ENCODE results near the gene NMRAL1. TPM values are rescaled to one million over a fixed set of nuclear protein-coding genes. Genes with fewer than 3 reads are reported as not detected.

Gene NMRAL1
- polyA plus RNA-seq, 1 of the 3 experiments (the other 2 are of a cell fraction), result 99.9 TPM

GRCh38 chr16:4510747-4511426 is 36.5 kb upstream of the NMRAL1 start:
- ChIA-PET CTCF (interaction anchor here (0.6 to 11.4 kb wide), 10 partner anchors 10 to 444 kb away, joined by 3 to 182 read pairs (median 4); no protein-coding TSS in a partner anchor), POLR2A (no interaction called here)
- Histone ChIP-seq H3K79me2 (ENCODE audit: insufficient read depth) (peaks cover 3% of the 10 kb centered on the region; the same call in 1 of the 2 replicates), H4K20me1 (ENCODE audit: insufficient read depth) (no peaks in the 10 kb centered on the region), H3K27ac (ENCODE audit: low read depth in 2 of 2, low read length in 1 of 2) (no peak overlapping the region), H3K4me3 (ENCODE audit: low read depth in 2 of 2, low read length in 1 of 2) (no peak overlapping the region), H3K36me3 (replicated peaks in 1 of 2; ENCODE audit: control insufficient read depth in 1 of 2, insufficient read depth in 2 of 2, low read length in 1 of 2) (peaks cover 8 to 59% of the 10 kb centered on the region in 2 experiments), H3K4me2 (no peak overlapping the region), H3K27me3 (ENCODE audit: insufficient read depth) (no peaks in the 10 kb centered on the region), H3K9ac (no peak overlapping the region), H3K9me3 (no peaks in the 10 kb centered on the region), H3K4me1 (ENCODE audit: control insufficient read depth in 1 of 2, insufficient read depth in 2 of 2, low read depth in 1 of 2, low read length in 1 of 2) (no peaks in the 10 kb centered on the region; a peak in 1 of 4 replicates), H3F3A (replicated peaks; ENCODE audit: insufficient read depth) (peaks cover 4% of the 10 kb centered on the region), H3K9me2 (no peaks in the 10 kb centered on the region), H2AFZ (ENCODE audit: low read depth) (no peak overlapping the region)
- DNase-seq, result no peak
- TF ChIP-seq POLR2AphosphoS5 (IDR thresholded peaks at IDR 0.05; ENCODE audit: low read depth, low read length) (no peak), GATA2 (CRISPR knock-in tag; IDR thresholded peaks at IDR 0.05) (no peak), MXI1 (IDR thresholded peaks at IDR 0.05; ENCODE audit: low read depth, low read length) (no peak), RAD21 (IDR thresholded peaks at IDR 0.05; ENCODE audit: low read length) (no peak), TAF1 (IDR thresholded peaks at IDR 0.05; ENCODE audit: borderline replicate concordance, low read depth, low read length) (no peak), GABPA (IDR thresholded peaks at IDR 0.05; ENCODE audit: low read depth) (no peak), REST (IDR thresholded peaks at IDR 0.05; ENCODE audit: low read depth, low read length) (no peak), CHD2 (IDR thresholded peaks at IDR 0.05; ENCODE audit: low read length, partially characterized antibody) (no peak), YY1 (IDR thresholded peaks at IDR 0.05; ENCODE audit: low read depth) (no peak)
- 86% methylated on average over 14 of the region's 14 CpGs for WGBS (ENCODE audit: low lambda C conversion rate)

- CTCF ChIA-PET, result interaction anchor here (0.6 to 11.4 kb wide), 9 partner anchors 10 to 76 kb away, joined by 3 to 182 read pairs (median 3); partner anchors contain the start of gene HMOX2
- Histone ChIP-seq H3K27ac (ENCODE audit: low read depth in 2 of 2, low read length in 1 of 2) (no peak overlapping the region), H3K9ac (no peak overlapping the region), H3F3A (replicated peaks; ENCODE audit: insufficient read depth) (peaks cover 2% of the 10 kb centered on the region), H3K9me2 (no peaks in the 10 kb centered on the region), H3K4me1 (ENCODE audit: control insufficient read depth in 1 of 2, insufficient read depth in 2 of 2, low read depth in 1 of 2, low read length in 1 of 2) (no peaks in the 10 kb centered on the region; a peak in 1 of 4 replicates), H3K27me3 (ENCODE audit: insufficient read depth) (no peaks in the 10 kb centered on the region), H3K79me2 (ENCODE audit: insufficient read depth) (peaks cover 3% of the 10 kb centered on the region; the same call in 1 of the 2 replicates), H3K9me3 (no peaks in the 10 kb centered on the region), H4K20me1 (ENCODE audit: insufficient read depth) (no peaks in the 10 kb centered on the region), H3K4me3 (ENCODE audit: low read depth in 2 of 2, low read length in 1 of 2) (no peak overlapping the region), H3K4me2 (no peak overlapping the region), H2AFZ (ENCODE audit: low read depth) (no peak overlapping the region), H3K36me3 (replicated peaks in 1 of 2; ENCODE audit: control insufficient read depth in 1 of 2, insufficient read depth in 2 of 2, low read length in 1 of 2) (peaks cover 12 to 59% of the 10 kb centered on the region in 2 experiments)
- POLR2A ChIA-PET, result no interaction called here
- TF ChIP-seq, protein P1, sequence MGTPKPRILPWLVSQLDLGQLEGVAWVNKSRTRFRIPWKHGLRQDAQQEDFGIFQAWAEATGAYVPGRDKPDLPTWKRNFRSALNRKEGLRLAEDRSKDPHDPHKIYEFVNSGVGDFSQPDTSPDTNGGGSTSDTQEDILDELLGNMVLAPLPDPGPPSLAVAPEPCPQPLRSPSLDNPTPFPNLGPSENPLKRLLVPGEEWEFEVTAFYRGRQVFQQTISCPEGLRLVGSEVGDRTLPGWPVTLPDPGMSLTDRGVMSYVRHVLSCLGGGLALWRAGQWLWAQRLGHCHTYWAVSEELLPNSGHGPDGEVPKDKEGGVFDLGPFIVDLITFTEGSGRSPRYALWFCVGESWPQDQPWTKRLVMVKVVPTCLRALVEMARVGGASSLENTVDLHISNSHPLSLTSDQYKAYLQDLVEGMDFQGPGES (IDR thresholded peaks at IDR 0.05; ENCODE audit: low read depth, low read length), result no peak
- no peak for TF ChIP-seq FOXJ3 (CRISPR knock-in tag; IDR thresholded peaks at IDR 0.05)
- no peak for TF ChIP-seq TAF1 (IDR thresholded peaks at IDR 0.05; ENCODE audit: borderline replicate concordance, low read depth, low read length)
- WGBS (ENCODE audit: low lambda C conversion rate), result 79% methylated on average over 5 of the region's 5 CpGs
- DNase-seq, result no peak
Observed at GRCh38 chr16:4510131-4510530, 35.7 kb upstream of the NMRAL1 start.
